HG02759 (cell line): ENCODE results near the gene TRIM10.
"Not testable (repeated sequence)": the region's sequence is repeated elsewhere in the genome, so short reads cannot be mapped to it uniquely, and the experiment has no call there.

ENCODE experiments used
- ATAC-seq: cut with Tn5 transposase; IDR thresholded peaks from one replicate; pipeline ENCODE4 v1.9.1; 2021; ENCODE audit warnings: mild to moderate bottlenecking, moderate library complexity; ENCODE audit not compliant: unreplicated experiment

Gene TRIM10

DNA sequence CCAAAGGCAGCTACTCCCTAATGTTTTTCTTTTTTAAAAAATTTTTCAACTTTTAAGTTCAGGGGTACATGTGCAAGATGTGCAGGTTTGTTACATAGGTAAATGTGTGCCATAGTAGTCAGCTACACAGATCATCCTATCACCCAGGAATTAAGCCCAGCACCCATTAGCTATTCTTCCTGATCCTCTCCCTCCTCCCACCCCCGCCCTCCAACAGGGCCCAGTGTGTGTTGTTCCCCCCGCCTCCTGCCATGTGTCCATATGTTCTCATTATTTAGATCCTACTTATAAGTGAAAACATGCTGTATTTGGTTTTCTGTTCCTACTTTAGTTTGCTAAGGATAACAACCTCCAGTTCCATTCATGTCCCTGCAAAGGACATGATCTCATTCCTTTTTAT, 14.8 kb upstream of the TRIM10 start:
- no peak for ATAC-seq

DNA sequence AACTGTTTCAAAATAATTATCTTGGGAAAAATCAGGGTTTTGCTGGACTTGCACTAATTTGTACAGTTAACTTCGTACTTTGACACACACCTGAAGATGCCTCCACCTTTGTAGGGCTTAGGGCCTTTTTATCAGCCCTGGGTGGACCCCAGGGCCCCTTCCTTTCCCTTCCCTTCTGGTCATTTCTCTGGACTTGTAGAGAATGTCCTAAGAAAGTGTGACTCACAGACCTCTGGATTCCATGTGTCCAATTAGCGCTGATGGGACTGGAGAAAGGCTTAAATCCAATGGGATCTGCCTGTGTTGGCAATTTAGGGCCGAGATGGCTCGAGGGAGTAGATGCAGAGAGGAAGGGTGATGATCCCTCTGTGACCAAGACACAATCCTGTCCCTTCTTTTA, 11.7 kb upstream of the TRIM10 start:
- no peak for ATAC-seq

DNA sequence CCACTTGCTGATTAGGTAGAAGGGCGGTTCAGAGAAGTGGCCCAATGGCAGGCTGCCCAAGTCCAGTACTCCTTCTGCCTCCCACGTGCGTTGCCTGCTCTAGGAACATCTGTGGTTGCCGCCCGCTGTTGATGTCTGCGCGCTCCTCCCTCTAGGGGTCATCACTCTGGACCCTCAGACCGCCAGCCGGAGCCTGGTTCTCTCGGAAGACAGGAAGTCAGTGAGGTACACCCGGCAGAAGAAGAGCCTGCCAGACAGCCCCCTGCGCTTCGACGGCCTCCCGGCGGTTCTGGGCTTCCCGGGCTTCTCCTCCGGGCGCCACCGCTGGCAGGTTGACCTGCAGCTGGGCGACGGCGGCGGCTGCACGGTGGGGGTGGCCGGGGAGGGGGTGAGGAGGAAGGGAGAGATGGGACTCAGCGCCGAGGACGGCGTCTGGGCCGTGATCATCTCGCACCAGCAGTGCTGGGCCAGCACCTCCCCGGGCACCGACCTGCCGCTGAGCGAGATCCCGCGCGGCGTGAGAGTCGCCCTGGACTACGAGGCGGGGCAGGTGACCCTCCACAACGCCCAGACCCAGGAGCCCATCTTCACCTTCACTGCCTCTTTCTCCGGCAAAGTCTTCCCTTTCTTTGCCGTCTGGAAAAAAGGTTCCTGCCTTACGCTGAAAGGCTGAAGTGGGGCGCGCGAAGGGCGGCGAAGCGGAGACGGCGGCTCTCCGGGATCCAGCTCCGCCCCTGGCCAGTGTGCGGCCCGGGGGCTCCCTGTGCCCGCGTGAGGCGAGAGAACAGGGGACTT, 10.9 kb upstream of the TRIM10 start:
- ATAC-seq, result no peak

DNA sequence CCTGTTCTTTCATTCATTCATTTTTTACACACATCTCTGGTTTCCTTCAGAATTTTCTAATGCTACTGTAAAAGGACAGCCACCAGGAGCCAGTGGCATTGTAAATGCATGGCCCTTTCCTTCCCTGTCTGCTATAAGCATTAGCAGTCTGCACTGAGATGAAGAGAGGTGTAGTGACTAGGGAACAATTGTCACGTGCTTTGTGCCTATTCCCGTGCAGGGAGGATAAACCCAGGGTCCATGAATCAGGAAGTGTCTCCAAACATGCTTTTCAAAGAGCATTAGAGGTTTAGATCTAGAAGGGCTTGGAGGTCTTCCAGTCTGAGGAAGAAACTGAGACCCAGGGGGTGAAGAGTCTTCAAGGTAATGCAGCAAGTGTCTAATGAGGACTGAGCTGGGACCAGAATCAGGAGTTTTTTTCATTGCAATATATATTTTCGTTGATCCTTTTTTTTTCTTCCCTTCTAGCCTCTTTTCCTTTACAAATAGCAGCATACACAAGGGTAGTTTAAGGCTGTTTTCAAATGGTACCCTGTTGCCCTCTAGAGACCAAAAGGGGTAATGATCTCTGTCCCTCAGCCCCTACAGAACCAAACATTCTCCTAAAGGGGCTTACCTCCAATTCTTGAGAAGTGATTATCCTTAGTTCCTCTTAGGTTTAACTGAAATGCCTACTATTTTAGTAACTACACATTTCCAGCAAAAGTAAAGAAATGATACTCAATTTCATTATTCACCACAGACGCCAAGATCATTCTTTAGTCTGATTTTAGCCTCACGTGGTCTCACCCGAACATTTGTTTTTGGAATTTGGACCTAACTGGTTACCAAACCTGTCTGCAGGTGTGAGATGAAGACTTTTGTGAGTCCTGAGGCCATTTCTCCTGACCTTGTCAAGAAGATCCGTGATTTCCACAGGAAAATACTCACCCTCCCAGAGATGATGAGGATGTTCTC, 8.9 kb upstream of the TRIM10 start:
- no peak for ATAC-seq

DNA sequence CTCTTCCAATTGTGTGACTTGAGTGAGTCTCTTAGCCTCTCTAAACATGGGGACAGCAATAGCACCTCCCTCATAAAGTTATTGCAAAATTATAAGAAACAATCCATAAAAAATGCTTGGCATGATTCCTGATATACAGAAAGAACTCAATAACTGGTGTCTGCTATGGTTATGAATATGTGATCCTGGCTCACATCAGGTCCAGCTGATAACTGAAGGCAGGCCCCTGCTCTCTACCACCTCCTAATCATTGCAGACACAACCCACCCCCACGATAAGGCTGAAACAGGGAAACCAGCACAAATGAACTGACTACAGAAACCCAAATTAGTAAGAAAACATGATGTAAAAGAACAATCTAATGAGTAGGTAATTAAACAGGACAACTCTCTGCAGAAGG, 7.7 kb upstream of the TRIM10 start:
- no peak for ATAC-seq

DNA sequence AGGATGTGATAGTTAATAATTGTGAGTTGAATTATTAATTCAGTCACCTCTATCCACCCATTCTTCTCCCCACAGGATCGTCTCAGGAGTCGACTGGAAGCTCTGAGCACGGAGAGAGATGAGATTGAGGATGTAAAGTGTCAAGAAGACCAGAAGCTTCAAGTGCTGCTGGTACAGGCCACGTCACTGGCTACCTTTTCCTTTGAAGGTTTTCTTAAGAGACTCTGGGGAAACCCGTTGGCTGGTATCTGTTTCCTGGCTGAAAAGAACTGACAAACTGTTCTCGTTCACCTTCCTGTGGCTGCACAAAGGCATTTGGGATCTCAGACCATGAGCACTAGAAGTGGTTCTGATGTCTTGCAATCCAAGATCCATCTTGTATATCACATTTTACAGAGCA, 6.1 kb upstream of the TRIM10 start:
- no peak for ATAC-seq

DNA sequence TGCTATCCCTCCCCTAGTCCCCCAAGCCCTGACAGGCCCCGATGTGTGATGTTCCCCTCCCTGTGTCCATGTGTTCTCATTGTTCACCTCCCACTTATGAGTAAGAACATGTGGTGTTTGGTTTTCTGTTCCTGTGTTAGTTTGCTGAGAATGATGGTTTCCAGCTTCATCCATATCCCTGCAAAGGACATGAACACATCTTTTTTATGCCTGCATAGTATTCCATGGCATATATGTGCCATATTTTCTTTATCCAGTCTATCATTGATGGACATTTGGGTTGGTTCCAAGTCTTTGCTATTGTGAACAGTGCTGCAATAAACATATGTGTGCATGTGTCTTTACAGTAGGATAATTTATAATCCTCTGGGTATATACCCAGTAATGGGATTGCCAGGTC, 4.2 kb upstream of the TRIM10 start:
- ATAC-seq, result not testable (repeated sequence)

DNA sequence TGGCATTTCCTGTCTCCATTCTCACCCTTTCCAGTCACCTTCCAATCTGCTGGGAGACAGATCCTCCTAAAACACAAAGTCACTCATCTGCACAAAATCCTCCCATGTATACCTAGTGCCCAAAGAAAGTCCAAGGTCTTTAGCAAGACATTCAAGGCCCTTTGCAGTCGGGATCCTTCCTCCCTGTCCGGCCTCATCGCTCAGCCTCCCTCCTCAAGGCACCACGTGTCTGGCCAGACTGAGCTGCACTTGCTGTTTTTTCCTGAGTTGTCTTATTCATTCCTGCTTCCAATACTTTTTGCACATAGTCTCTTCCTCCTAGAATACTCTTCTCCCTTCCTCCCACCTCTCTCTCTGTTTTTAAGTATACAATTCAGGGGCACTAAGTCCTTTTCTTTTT, 3.7 kb upstream of the TRIM10 start:
- ATAC-seq, result no peak

DNA sequence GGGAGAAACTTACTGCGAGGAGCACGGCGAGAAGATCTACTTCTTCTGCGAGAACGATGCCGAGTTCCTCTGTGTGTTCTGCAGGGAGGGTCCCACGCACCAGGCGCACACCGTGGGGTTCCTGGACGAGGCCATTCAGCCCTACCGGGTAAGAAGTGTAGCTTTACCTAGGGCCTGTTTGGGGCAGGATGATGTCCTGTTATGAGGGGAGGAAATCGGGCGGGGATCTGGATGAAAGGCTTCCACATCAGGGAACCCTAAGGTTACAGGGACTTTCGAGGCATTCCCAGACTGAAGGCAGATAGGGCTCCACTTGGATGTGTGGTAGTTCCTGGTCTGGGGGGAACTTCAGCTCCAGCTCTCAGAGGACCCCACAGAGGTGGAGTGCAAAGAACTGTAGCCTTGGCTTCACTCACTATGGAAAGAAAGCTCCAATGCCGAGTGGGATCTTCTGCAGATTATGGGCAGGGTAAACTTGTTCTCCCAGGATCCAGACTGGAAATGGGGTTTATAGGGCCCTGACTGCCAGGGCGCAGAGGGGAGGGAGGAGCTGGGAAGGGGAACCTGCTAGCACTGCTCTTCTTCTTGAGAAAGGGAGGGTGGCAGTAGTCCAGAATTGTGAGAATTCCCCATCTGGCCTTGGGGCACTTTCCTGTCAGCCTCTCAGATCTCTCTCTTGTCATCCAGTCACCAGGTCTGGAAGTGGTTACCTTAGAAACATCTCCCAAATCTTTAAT, 3.1 kb upstream of the TRIM10 start:
- ATAC-seq, result no peak

DNA sequence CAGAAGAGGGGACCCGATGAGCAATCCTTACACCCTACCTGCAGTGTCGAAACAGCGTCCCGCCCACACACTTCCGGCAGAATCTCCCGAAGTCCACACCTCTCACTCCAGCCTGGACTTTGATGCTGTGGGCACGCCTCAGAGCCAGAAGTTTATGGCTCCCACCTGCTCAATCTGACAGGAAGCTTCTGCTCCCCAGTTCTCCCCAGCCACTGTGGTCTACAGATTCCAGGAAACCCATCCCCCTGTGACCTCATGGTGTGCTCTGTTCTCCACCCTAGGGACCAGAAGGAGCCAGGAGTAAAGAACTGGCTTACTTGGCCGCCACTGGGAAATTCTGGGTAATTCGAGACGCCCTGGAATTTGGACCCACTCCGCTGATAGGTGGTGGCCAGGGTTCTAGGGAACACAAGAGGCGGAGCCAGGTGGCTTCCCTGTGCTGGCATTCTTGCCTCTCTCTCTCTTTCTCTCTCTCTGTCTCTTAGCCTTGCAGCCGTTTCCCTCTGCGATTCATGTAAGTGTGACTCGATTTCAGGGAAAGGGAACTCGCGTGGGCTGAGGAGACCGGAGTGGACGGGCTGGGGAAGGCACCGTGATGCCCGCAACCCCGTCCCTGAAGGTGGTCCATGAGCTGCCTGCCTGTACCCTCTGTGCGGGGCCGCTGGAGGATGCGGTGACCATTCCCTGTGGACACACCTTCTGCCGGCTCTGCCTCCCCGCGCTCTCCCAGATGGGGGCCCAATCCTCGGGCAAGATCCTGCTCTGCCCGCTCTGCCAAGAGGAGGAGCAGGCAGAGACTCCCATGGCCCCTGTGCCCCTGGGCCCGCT, 2.3 kb upstream of the TRIM10 start, which contains the start of gene TRIM15:
TRIM15 (plus strand) TSS at position 457 of the 828 bp plus-strand sequence; CDS start at position 596, 139 bp downstream.
- ATAC-seq, result no peak

DNA sequence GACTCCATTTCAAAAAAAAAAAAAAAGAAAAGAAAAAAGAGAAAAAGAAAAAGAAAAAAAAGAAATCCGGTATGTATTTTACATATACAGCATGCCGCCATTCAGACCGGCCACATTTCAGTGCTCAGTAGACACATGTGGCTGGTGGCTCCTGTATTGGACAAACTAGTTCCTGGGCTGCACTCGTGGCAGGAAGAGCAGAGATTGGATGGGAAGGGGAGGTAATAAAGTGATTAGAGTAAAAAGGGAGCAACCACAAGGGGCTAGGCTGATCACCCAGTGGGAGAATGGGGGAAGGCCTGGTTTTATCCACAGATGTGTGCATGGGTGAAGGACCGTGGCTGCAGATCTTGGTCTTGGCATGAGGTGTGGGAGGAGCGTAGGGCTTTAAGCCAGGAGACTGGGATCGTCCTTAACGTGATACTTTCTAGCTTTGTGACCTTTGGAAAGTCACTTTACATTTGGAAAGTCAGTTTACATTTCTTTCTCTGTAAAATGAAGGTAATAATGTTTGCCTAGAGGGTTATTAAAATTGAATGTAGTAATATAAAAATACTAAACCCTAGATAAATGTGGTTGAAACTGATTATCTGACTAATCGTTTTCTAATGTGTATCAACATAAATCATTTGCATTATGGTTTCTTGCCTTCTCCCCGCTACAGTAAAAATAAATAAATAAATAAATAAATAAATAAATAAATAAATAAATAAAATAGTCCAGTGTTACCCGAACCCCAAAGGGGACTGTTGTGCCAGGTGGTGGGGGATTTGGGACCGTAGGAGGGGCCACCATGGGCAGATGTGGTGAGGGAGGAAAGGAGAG, 1.5 kb upstream of the TRIM10 start:
- ATAC-seq, result no peak

DNA sequence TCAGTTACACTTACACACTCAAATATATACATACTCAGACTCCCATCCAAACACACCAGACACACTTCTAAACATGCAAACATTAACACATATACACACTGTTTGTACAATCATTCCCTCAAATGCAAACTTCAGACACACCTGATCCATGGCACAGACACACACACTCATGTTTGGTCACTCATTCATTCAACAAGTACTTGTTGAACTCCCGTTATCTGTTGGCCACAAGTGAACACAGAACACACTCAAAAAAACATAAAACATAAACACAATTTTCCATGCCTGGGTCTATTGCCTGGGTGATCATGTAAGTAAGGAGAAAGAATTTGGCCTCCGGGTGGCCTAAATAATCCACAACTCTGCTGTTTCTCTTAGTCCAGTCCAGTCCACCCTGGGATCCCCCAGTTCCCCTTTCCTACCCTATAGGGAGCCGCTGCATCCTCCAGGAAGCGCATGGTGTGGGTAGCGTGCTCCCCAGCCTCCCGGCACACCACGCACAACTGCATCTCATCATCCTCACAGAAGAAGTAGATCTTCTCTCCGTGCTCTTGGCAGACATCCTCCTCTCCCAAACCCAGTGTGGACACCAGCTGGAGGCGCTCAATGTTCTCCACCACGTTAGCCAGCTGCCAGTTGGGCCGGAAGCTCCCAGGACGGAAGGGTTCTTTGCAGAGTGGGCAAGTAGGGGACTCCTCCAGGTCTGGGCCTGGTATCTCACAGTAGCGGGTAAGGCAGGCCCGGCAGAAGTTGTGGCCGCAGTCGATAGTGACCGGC, 815 bp downstream of the TRIM10 start:
- no peak for ATAC-seq

DNA sequence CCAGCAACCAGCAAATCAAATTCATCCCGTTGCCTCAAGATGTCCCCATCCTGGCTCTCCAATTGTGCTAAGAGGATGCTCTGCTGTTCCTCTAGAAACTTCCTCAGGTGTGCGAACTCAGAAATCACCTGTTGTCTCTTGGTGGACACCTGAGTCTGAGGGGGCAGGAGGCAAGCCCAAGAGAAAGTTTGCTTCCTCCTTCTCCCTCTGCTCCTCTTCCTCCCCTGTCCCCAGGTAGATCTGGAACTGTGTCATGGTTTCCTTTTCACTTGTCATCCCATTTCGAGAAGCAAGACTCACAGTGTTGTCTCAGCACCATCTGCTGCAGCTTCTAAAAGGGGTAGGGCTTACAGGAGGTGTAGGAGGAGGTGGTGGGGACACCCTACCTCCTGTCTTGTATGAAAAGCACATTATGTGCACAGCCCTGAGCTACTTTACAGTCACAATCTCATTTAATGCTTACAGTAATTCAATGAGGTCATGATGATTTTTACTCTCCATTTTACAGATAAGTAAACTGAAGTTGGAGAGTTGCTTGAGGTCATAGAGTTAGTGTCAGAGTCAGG, 2.5 kb downstream of the TRIM10 start:
- no peak for ATAC-seq

DNA sequence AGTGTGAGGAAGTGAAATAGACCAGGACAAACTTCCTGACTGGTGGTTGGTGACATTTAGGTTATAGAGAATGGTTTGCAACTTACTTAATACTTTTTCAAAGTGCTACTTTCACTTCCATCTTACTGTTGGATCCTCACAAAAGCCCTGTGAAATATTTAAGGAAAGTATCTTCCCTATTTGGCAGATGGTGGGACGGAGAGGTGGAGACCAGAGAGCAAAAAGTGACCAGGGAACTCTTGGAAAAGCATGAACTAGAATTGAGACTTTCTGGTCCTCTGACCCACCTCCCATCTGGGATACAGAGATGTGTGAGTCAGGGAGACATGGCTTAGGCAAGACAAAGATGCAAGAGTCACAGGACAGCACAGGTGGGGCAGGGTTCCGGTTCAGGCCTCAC, 3.0 kb downstream of the TRIM10 start:
- ATAC-seq, result no peak

DNA sequence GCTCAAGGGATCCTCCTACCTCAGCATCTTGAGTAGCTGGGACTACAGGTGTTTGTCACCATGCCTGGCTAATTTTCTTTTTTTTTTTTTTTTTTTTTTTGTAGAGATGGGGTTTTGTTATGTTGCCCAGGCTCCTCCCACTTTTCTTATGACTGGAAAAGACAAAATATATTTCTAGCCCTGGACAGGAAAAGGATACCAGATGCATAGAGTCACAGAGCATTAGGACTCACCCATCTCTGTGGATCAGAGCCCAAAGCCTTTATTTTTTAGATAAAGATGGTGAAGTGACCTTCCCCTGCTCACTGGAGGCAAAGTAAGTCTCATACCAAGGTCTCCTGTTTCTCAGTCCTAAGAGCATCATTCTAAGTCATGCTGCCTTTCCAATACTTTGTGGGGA, 3.4 kb downstream of the TRIM10 start:
- ATAC-seq, result no peak

DNA sequence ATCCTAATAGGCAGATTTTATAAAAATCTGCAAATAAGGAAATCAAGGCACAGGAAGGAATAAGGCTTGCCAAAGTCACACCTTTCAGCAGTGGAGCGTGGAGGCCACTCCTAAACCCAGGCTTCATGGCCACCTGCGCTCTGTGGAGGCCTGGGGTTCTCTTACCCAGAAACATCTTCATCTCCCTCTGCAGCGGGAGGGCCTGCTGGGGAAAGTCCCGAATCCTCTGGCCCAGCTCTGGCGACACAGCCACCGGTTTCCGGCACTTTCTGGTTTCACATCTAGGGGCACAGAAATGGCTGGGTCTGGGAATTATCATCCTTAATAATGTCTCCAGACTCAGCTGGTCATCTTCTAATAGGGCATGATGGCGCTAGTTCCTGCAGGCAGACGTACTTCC, 4.2 kb downstream of the TRIM10 start:
- no peak for ATAC-seq

DNA sequence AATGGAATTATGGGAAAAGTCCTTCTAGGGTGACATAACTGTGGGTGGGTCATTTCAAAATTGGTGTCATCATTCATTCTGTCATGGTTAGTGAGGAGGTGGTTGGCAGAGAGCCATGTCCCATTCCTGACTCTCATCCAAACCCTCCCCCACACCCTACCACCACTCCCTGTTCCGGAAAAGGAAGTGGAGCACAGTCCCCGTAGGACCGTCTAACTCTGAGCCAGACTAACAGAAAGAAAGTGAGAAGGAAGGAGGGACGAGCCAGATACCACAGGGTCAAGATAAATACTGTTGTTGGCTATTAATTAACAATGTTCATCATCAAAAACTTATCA, 4.8 kb downstream of the TRIM10 start:
- no peak for ATAC-seq

DNA sequence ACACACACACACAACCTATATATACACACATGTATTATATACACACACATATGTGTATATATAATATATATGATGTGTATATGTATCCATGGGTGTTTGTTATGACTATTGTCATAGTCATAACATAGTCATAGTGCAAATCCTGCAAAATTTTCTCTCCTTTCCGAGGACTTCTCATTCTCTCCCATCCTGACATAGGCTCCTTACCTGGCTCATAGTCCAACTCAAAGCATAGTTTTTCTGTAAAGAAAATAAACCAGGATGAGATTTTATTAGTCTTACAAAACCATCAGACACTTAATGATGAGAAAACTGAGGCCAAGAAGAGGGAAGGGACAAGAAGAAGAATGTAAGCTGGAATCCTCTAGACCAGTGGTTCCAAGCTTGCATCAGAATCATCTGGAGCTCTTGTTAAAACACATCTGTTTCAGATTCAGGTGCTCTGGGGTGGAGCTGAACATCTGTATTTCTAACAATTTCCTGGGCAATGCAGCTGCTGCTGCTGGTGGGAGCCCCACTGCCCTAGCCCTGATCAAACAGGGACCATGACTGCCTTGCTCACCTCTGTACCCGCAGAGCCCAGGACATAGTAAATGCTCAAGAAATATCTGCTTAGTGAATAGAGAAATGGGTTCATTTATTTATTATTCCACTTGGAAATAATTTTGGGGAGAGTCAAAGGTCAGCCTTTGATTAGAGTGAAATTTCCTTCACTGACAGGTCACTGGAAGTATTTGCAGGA, 5.3 kb downstream of the TRIM10 start:
- no peak for ATAC-seq
